HG03565 (cell line): ENCODE measurements around the gene SLC8A1.

Experiments used
- ATAC-seq: cut with Tn5 transposase; IDR thresholded peaks from one replicate; pipeline ENCODE4 v1.9.1; 2021; ENCODE audit warnings: mild to moderate bottlenecking, moderate library complexity; ENCODE audit not compliant: unreplicated experiment

Gene SLC8A1

GRCh38 chr2:40123326-40123725 is 328.6 kb downstream of the SLC8A1 start:
- no peak for ATAC-seq

DNA sequence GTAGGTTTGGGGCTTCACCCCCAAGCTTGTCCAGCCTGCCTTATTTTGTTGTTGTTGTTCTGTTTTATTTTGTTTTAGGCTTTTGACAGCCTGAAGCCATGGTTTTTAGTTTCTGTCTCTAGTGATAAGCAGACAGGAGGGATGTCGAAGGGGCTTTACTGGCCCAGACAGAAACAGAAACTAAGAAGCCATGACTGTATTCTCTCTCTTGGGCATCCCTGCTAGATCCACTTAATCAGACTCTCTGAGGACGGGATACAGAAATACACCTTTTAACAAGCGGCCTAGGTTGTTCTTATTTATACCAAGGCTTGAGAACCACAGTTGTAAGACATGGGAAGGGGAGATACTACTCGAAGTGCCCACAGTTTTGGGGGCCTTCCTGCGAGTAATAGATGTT is 330.9 kb downstream of the SLC8A1 start:
- no peak for ATAC-seq

DNA sequence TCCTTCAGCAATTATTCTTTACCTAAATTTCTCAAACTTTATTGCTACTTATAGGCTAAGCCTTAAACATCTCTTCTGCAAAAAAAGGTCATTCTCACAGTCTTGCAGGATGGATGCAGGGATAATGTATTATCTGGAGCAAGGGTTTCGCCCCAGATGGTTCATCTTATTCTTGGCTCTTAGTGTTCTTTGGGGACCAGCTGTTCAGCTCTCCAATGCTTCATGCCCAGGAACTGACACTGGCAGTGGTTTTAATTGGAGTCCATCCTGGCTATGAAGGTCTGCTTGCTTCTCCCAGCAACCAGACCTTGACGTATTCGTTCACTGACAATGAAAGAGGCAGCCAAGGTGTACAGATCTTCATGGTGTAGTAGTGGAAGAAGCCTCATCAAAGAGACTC is 331.9 kb downstream of the SLC8A1 start:
- ATAC-seq, result no peak

GRCh38 chr2:40118622-40119021 is 333.3 kb downstream of the SLC8A1 start:
- ATAC-seq, result no peak

DNA sequence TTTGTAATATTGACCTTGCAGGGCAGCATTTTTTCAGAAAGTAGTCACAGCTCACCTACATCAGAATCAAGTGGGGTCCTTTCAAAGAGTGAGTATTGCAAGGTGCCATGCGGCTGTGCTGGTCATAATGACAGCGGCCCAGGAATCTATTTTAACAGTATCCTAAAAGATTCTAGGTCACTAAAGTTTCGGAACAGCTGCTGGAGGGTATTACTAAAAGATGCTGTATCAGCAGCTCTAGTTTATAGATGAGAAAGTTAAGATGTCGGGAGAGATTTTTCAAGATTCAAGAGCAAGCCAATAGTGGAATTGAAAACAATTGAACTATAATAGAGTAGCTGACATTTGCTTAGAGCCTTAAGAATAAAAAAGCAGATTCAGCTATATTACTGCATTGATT is 336.0 kb downstream of the SLC8A1 start:
- ATAC-seq, result no peak

- ATAC-seq, result no peak
Measured at GRCh38 chr2:40115348-40115747, 336.5 kb downstream of the SLC8A1 start.

DNA sequence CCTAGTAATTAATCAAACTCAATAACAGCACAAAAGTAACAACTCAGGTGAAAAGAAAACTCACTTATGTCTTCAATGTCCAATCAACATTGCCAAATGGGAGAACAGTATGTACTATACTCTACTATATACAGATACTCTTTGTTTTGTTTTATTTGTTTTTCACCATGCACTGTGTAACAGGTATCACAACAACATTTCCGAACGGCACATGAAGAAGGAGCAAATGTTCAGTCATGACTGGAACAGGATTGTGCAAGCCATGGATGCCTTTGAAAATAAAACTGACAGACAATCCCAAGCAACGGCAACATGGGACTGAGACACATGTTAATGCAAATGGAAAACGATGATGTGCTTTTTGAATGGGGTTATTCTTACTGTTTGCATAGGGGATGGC is 337.9 kb downstream of the SLC8A1 start:
- no peak for ATAC-seq

- no peak for ATAC-seq
Measured at GRCh38 chr2:40113272-40113968, 338.5 kb downstream of the SLC8A1 start.

DNA sequence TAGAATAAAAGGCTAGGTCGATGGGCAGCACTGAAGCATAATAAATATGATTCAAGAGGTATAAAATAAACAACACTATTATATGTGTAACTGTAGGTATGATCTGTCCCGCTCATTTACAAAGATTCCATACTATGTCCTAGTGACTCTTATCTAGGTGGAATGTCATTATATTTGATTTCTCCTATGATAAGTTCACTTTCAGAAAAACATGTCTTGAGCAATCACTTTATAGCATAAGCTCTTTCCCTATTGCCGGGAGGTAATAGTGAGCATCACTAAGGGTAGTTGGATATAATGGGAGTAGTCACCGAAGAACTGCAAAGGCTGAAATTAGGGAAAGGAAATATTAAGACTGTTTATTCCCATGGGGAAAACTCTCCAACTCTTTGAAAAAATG is 342.5 kb downstream of the SLC8A1 start:
- no peak for ATAC-seq

DNA sequence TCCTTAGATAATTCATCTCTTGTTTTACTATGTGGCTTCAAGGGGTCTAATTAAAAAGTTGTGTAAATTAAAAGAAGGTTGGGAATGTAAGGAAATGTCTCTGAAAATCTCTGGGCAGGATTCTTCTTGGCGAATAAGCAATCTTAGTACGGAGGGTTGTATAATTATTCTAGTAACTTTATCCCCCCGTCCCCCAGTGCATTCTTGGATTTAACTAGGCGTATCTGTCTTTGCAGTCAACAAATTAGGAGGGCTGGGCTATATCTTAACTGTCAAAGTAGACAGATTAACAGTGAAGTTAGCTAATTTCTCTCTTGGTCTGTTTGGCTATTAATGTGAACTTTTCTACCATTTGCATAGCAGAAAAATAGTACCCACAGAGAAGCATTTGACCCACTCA is 343.0 kb downstream of the SLC8A1 start:
- ATAC-seq, result no peak

DNA sequence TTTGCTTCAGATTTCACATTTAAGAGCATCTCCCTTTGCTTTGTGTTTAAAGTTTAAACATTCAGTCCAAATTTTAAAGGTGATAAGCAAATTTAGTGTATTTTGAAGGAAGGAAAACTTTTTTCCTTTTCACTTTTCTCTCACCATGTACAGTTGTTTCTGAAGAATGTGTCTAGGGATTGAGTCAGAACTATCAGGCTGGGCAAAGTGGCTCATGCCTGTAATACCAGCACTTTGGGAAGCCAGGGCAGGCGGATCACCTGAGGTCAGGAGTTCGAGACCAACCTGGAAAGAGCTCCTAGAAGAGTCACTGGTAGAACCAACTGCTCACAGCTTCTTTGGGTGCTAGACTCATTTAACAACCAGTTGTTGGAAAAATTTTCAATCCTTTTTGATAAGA is 345.8 kb downstream of the SLC8A1 start:
- ATAC-seq, result no peak

GRCh38 chr2:40105593-40105992 is 346.3 kb downstream of the SLC8A1 start:
- ATAC-seq, result no peak

DNA sequence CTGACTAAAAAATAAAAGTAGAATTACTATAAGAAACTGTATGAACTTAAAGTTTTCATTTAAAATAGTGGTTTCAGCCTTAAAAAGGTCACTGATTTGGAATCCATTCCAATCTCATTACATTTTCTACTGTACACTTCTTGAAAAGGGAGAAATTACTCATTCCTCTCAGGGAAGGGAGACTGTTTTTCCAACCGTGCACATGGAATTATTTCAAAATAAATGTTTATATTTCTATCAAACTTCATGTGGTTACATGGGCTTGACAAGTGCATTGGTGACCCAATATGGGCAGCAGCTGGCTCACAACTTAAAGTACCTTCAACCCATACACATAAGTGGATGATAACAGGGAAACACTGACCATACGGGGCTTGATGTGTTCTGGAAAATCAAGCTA is 348.3 kb downstream of the SLC8A1 start:
- ATAC-seq, result no peak

GRCh38 chr2:40103163-40103562 is 348.7 kb downstream of the SLC8A1 start:
- no peak for ATAC-seq

- ATAC-seq, result no peak
Measured at GRCh38 chr2:40102447-40102846, 349.4 kb downstream of the SLC8A1 start.

GRCh38 chr2:40101131-40101575 is 350.7 kb downstream of the SLC8A1 start:
- ATAC-seq, result peak; percentile 86

DNA sequence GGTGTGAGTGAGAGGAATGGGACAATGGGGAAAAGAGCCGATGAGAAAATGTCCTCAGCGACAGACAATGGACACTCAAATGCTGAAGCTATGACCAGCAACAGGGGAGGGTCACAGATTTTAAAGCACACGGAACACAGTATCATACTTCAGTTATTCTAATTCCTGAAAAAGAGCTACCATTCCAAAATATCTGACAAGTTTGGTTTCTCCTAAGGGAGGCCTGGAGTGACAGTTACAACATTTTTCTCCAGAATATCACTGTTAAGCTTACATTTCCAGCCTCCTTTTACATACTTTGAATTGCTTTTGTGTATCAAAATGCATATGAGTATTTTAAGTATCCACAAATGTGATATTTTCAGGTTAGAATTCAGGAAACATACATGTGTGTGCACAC is 351.2 kb downstream of the SLC8A1 start:
- no peak for ATAC-seq

- ATAC-seq, result no peak
Measured at GRCh38 chr2:40098786-40099470, 353.0 kb downstream of the SLC8A1 start.

GRCh38 chr2:40097691-40098385 is 354.1 kb downstream of the SLC8A1 start:
- no peak for ATAC-seq

DNA sequence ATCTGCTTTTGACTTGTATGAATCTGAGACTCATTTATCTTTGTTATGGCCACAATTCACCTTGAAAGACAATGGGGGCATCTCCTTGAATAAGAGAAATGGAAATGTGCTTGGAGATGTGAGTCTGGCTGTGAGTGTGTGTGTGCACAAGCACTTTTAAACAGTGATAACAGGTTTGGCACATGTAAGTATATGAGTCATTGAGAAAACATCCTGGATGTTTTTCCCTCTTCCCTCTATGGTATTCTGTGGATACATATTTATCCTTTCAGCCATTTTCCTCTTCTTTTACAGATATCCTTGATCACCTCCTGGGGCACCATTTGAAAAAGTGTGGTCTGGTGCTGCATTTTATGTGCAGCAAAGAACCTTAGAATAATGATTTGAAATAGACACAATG is 355.5 kb downstream of the SLC8A1 start:
- no peak for ATAC-seq

DNA sequence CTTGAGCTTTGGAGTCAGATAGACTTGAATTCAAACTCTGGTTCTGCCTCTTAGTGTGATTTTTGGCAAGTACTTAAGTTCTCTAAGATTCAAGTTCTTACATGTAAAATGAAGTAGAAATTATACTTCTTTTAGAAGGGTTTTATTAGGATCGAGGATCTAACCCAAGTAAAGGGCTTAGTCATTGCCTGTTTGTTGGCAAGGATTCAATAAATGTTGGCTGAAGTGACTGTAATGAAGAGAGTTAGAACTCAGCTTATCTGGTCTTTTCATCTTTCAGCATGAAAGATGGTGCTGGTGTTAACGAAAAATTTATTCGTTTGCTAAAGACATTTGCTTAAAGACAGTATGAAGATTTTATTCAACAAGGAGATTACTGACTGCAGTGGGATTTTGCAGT is 356.9 kb downstream of the SLC8A1 start:
- no peak for ATAC-seq

DNA sequence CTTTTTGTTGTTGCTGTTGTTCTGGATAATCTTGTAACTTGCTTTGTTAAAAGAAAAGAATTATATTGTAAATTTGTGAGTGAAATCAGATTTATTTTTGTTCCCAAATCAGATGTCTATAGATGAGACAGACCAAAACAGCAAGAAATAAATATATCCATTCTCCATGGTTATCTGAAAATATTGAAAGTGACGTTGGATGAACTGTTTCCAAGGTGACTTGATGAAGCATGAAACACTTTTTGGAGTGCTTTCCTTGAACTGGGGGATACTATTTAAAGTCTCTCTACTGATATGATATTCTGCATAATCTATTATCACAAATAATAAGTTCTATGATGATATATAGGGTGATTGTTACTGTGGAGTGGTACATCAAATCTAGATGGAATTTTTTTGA is 357.4 kb downstream of the SLC8A1 start:
- ATAC-seq, result no peak
